ENCODE data around the gene CELSR1. TPM values are rescaled to one million over a fixed set of nuclear protein-coding genes. Genes with fewer than 3 reads are reported as not detected.

The CELSR1 gene
- total RNA-seq, 1 donor from 2014 or later = 7.7 TPM

DNA sequence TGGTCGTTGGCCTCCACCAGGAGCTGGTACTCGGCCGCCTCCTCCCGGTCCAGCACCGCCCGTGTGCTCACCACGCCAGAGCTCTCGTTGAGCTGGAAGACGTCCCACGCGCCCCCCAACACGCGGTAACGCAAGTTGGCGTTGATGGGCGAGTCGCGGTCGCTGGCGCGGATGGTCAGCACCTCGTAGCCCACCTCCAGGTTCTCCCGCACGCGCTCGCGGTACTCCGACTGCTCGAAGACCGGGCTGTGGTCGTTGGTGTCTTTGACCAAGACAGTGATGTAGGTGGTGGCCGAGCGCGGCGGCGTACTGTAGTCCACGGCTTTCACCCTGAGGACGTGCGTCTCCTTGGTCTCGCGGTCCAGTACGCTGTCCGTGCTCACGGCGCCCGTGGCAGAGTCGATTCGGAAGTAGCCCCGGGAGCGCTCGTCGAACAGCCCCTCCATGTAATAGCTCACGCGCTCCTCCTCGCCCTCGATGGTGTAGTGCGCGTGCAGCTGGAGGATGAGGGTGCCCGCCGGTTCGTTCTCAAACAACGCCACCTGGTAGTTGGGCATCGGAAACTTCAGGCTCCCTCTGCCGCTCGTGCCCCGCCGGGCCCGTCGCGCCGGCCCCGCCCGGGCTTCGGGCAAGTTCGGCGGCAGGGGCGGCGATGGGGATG lies 1.4 kb downstream of the CELSR1 start:
- TF ChIP-seq, protein P1, sequence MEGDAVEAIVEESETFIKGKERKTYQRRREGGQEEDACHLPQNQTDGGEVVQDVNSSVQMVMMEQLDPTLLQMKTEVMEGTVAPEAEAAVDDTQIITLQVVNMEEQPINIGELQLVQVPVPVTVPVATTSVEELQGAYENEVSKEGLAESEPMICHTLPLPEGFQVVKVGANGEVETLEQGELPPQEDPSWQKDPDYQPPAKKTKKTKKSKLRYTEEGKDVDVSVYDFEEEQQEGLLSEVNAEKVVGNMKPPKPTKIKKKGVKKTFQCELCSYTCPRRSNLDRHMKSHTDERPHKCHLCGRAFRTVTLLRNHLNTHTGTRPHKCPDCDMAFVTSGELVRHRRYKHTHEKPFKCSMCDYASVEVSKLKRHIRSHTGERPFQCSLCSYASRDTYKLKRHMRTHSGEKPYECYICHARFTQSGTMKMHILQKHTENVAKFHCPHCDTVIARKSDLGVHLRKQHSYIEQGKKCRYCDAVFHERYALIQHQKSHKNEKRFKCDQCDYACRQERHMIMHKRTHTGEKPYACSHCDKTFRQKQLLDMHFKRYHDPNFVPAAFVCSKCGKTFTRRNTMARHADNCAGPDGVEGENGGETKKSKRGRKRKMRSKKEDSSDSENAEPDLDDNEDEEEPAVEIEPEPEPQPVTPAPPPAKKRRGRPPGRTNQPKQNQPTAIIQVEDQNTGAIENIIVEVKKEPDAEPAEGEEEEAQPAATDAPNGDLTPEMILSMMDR (IDR thresholded peaks at IDR 0.05; ENCODE audit: unreplicated experiment) = no peak
- Mint-ChIP-seq H3K4me3 (ENCODE audit: unreplicated experiment) (no peak overlapping the region), H3K36me3 (ENCODE audit: low read depth, unreplicated experiment) (no peaks in the 10 kb centered on the region), H3K4me1 (ENCODE audit: unreplicated experiment) (no peaks in the 10 kb centered on the region), H3K27me3 (ENCODE audit: unreplicated experiment) (peaks cover 14% of the 10 kb centered on the region), H3K9me3 (ENCODE audit: unreplicated experiment) (no peaks in the 10 kb centered on the region), H3K27ac (ENCODE audit: unreplicated experiment) (no peak overlapping the region)
- DNase-seq (ENCODE audit: low spot score) = no peak

DNA sequence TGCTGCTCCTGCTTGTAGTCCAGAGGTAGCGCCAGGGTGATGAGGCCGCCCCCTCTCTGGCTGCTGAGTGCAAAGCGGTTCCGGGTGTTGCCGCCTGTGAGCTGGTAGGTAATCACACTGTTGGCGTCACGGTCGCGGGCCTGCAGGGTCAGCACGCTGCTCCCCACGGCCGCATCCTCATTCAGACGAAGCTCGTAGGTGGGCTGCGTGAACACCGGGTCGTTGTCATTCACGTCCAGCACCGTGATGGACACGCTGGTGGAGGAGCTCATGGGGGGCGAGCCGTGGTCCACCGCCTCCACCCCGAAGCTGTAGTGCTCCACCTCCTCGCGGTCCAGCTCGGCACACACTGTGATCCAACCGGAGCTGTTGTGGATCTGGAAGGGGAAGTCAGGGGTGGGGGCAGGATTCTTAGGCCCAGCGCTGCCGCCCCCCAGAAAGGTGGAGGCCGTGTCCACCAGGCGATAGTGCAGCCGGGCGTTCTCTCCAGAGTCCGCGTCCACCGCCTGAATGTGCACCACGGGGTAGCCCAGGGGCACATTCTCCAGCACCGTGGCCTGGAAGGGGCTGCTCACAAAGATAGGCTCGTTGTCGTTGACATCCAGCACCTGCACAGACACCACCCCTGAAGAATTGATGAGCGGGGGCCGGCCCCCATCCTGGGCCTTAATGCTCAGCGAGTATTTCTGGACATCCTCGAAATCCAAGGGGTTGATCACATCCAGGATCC lies 2.4 kb downstream of the CELSR1 start:
- Mint-ChIP-seq H3K4me1 (ENCODE audit: unreplicated experiment) (no peaks in the 10 kb centered on the region), H3K36me3 (ENCODE audit: low read depth, unreplicated experiment) (no peaks in the 10 kb centered on the region), H3K9me3 (ENCODE audit: unreplicated experiment) (no peaks in the 10 kb centered on the region), H3K4me3 (ENCODE audit: unreplicated experiment) (no peak overlapping the region), H3K27me3 (ENCODE audit: unreplicated experiment) (peaks cover 14% of the 10 kb centered on the region), H3K27ac (ENCODE audit: unreplicated experiment) (no peak overlapping the region)
- TF ChIP-seq, protein P1 (IDR thresholded peaks at IDR 0.05; ENCODE audit: unreplicated experiment) = no peak
- DNase-seq (ENCODE audit: low spot score) = no peak

DNA sequence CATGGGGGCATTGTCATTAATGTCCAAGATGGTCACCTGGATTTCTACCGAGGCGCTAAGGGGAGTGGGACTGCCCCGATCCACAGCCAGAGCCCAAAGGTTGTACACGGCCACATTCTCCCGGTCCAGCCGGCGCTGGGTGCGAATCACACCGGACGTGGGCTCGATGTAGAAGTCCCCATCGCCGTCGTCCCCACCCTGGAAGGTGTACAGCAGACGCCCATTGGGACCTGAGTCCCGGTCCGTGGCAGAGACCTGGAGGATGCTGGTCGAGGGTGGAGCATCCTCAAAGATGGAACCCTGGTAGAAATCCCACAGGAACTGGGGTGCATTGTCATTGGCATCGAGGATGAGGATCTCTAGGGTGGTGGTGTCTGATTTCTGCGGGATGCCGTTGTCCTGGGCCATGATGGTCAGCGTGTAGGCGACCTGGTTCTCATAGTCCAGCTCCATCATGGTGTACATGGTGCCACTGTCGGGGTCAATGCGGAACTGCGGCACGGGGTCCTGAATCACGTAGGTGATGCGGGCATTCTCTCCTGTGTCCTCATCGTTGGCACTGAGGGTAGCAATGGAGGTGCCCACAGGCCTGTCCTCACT lies 3.1 kb downstream of the CELSR1 start:
- no peaks in the 10 kb centered on the region for H3K4me1 Mint-ChIP-seq (ENCODE audit: unreplicated experiment)
- H3K27ac Mint-ChIP-seq (ENCODE audit: unreplicated experiment) = no peak overlapping the region
- H3K36me3 Mint-ChIP-seq (ENCODE audit: low read depth, unreplicated experiment) = no peaks in the 10 kb centered on the region
- TF ChIP-seq, protein P1 (IDR thresholded peaks at IDR 0.05; ENCODE audit: unreplicated experiment) = no peak
- no peak overlapping the region for H3K4me3 Mint-ChIP-seq (ENCODE audit: unreplicated experiment)
- H3K9me3 Mint-ChIP-seq (ENCODE audit: unreplicated experiment) = no peaks in the 10 kb centered on the region
- no peak for DNase-seq (ENCODE audit: low spot score)
- peaks cover 14% of the 10 kb centered on the region for H3K27me3 Mint-ChIP-seq (ENCODE audit: unreplicated experiment)

DNA sequence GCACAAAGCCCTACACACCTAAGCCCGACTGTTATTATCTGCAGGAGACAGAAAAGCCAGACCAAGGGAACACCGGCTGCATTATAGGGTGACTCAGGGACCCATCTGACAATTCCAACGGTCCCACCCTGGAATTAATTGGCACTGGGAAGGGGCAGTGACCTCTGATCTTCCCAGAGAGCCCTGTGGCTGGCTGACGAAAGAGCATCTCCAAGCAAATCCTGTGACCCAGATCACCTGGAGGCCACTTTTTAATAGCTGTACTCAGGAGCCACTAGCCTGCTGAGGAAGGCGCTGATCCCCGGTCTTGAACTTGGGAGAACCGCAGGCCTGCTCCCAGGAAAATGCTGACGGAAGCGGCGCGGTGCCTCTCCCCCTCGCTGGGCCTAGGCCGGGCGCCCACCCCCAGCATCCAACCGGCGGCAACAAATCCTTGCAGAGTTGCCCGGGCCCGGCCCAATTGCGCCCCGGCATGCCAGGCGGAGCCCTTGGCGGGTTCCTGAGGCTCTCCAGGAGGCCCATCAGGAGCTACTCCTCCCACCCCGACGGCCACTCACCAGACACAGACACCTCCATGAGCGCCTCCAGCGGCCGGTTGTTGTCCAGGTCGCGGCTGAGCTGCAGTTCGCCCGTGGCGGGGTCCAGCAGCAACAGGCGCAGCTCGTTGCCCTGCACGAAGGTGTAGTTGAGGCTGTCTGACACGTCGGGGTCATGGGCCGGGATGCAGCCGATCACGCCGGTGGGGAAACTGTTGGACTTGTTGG lies 4.2 kb downstream of the CELSR1 start:
- TF ChIP-seq, protein P1 (IDR thresholded peaks at IDR 0.05; ENCODE audit: unreplicated experiment) = no peak
- Mint-ChIP-seq H3K36me3 (ENCODE audit: low read depth, unreplicated experiment) (no peaks in the 10 kb centered on the region), H3K4me1 (ENCODE audit: unreplicated experiment) (peaks cover 2% of the 10 kb centered on the region), H3K9me3 (ENCODE audit: unreplicated experiment) (no peaks in the 10 kb centered on the region), H3K27me3 (ENCODE audit: unreplicated experiment) (peaks cover 9% of the 10 kb centered on the region), H3K27ac (ENCODE audit: unreplicated experiment) (no peak overlapping the region), H3K4me3 (ENCODE audit: unreplicated experiment) (no peak overlapping the region)
- DNase-seq (ENCODE audit: low spot score) = no peak

All from endothelial cell (in vitro differentiated cells).